ENCODE measurements around the gene GDE1.

DNA sequence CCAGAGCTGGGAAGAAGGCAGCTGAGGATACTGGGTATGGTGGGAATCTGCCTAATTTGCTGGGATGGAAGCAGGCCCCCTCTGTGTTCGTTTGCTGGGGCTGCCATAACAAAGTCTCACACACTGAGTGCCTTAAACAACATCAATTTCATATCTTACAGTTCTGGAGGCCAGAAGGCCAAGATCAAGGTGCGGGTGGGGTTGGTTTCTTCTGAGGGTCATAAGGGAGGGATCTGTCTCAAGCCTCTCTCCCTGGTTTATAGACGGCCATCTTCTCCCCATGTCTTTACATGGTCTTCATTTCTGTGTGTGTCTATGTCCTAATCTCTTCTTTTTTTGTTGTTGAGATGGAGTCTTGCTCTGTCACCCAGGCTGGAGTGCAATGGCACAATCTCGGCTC lies 35.8 kb downstream of the GDE1 start:
- no peak for TF ChIP-seq GATA2 (IDR thresholded peaks at IDR 0.05; ENCODE audit: low read depth, low read length)
- TF ChIP-seq GATA3 (IDR thresholded peaks at IDR 0.05; ENCODE audit: low read depth, low read length): no peak
